ENCODE results near the gene LYST.
A peak's percentile ranks its signal among the peaks of the same experiment; 100 is the strongest.
"Not testable (repeated sequence)": the region's sequence is repeated elsewhere in the genome, so short reads cannot be mapped to it uniquely, and the experiment has no call there.

LYST gene

GRCh38 chr1:235759336-235759735 is 107.4 kb downstream of the LYST start:
- DNase-seq (ENCODE audit: low spot score) = peak; percentile 21

GRCh38 chr1:235758931-235759330 is 107.8 kb downstream of the LYST start:
- DNase-seq (ENCODE audit: low spot score) = peak; percentile 65

GRCh38 chr1:235757587-235758096 is 109.1 kb downstream of the LYST start:
- DNase-seq (ENCODE audit: low spot score) = no peak

- not testable (repeated sequence) for DNase-seq (ENCODE audit: low spot score)
Measured at GRCh38 chr1:235754186-235754585, 112.5 kb downstream of the LYST start.

- no peak for DNase-seq (ENCODE audit: low spot score)
Measured at GRCh38 chr1:235749755-235750300, 116.9 kb downstream of the LYST start.

GRCh38 chr1:235748747-235749146 is 118.0 kb downstream of the LYST start:
- DNase-seq (ENCODE audit: low spot score) = no peak

- no peak for DNase-seq (ENCODE audit: low spot score)
Measured at GRCh38 chr1:235746245-235746644, 120.5 kb downstream of the LYST start.

- DNase-seq (ENCODE audit: low spot score) = no peak
Measured at GRCh38 chr1:235745503-235746136, 121.1 kb downstream of the LYST start.

- no peak for DNase-seq (ENCODE audit: low spot score)
Measured at GRCh38 chr1:235742914-235743599, 123.6 kb downstream of the LYST start.

- no peak for DNase-seq (ENCODE audit: low spot score)
Measured at GRCh38 chr1:235741294-235741693, 125.4 kb downstream of the LYST start.

- no peak for DNase-seq (ENCODE audit: low spot score)
Measured at GRCh38 chr1:235739631-235740030, 127.1 kb downstream of the LYST start.

GRCh38 chr1:235739124-235739523 is 127.6 kb downstream of the LYST start:
- DNase-seq (ENCODE audit: low spot score) = no peak

GRCh38 chr1:235737751-235738150 is 129.0 kb downstream of the LYST start:
- DNase-seq (ENCODE audit: low spot score) = no peak

- no peak for DNase-seq (ENCODE audit: low spot score)
Measured at GRCh38 chr1:235736263-235736662, 130.4 kb downstream of the LYST start.

GRCh38 chr1:235735621-235736020 is 131.1 kb downstream of the LYST start:
- DNase-seq (ENCODE audit: low spot score) = no peak

GRCh38 chr1:235734335-235734734 is 132.4 kb downstream of the LYST start:
- DNase-seq (ENCODE audit: low spot score) = no peak

GRCh38 chr1:235730007-235730406 is 136.7 kb downstream of the LYST start:
- DNase-seq (ENCODE audit: low spot score) = no peak

- no peak for DNase-seq (ENCODE audit: low spot score)
Measured at GRCh38 chr1:235726557-235726956, 140.1 kb downstream of the LYST start.

GRCh38 chr1:235725434-235725833 is 141.3 kb downstream of the LYST start:
- no peak for DNase-seq (ENCODE audit: low spot score)

- no peak for DNase-seq (ENCODE audit: low spot score)
Measured at GRCh38 chr1:235724730-235725129, 142.0 kb downstream of the LYST start.

GRCh38 chr1:235722858-235723257 is 143.8 kb downstream of the LYST start:
- DNase-seq (ENCODE audit: low spot score) = no peak

- no peak for DNase-seq (ENCODE audit: low spot score)
Measured at GRCh38 chr1:235721982-235722381, 144.7 kb downstream of the LYST start.

GRCh38 chr1:235720544-235720943 is 146.2 kb downstream of the LYST start:
- no peak for DNase-seq (ENCODE audit: low spot score)
